Activated CD4-positive, alpha-beta T cell treated with anti-CD3 and anti-CD28 coated beads, Interleukin-2, amount 50 U/mL, for 48 hours (primary cell): ENCODE data around the gene SFTPA1.
"Not testable (repeated sequence)": the region's sequence is repeated elsewhere in the genome, so short reads cannot be mapped to it uniquely, and the experiment has no call there.

Experiments
- DNase-seq, 2 experiments: peaks; one replicate each; pipeline ENCODE4 v3.0.0-alpha.2; 2020

The SFTPA1 gene

DNA sequence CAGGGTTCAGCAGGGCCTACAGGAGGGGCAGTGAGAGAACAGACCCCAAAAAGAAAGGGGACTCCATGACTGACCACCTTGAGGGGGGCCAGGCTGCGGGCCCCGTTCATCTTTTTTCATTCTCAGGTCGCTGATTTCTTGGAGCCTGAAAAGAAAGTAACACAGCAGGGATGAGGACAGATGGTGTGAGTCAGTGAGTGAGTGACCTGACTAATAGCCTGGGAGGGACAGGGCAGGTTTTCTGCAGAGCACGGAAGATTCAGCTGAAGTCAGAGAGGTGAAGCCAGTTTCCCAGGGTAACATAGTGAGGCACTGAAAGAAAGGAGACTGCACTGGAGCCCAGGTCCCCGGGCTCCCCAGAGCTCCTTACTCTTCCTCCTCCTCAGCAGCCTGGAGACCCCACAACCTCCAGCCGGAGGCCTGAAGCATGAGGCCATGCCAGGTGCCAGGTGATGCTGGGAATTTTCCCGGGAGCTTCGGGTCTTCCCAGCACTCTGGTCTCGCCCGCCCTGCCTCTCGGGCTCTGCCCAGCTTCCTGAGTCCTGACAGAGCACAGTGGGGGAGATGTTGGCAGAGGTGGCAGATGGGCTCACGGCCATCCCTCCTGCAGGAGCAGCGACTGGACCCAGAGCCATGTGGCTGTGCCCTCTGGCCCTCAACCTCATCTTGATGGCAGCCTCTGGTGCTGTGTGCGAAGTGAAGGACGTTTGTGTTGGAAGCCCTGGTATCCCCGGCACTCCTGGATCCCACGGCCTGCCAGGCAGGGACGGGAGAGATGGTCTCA lies 646 bp downstream of the SFTPA1 start:
- DNase-seq = not testable (repeated sequence)

DNA sequence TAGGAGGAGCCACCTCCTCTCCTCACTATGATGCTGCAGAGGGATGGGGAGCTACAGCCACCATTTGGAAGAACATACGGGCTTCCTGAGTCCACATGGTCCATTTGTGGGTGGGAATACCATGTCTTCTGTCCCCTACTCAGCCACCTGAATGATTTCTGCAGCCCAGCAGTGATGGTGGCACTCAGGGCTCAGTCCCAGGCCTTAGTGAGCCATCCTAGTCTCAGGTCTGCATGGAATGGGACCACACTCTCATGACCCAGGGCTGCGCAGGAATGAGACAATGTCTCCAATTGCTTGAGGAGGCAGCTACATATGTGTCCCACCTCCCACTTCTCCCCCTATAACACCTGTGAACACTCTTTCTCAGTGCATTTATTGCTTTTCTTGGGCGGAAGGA lies 4.8 kb downstream of the SFTPA1 start:
- DNase-seq = no peak

DNA sequence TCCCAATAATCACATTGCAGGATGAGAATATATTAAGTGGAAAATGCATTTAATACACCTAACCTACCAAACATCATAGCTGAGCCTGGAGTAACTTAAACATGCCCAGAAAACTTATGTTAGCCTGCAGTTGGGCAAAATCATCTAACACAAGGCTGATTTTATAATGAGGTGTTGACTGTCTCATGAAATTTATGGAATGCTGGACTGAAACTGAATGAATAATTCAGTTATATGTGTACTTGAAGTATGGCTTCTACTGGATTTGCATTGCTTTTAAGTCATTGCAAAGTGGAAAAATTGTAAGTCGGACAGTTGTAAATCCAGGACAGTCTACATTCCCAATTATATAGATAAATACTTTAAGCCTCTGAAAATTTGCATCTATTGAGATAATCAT lies 5.4 kb downstream of the SFTPA1 start:
- no peak for DNase-seq

DNA sequence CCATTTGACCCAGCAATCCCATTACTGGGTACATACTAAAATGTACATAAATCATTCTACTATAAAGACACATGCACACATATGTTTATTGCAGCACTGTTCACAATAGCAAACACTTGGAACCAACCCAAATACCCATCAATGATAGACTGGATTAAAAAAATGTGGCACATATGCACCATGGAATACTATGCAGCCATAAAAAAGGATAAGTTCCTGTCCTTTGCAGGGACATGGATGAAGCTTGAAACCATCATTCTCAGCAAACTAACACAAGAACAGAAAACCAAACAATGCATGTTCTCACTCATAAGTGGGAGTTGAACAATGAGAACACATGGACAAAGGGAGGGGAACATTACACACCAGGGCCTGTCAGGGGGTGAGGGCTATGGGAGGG lies 12.9 kb downstream of the SFTPA1 start:
- not testable (repeated sequence) for DNase-seq

DNA sequence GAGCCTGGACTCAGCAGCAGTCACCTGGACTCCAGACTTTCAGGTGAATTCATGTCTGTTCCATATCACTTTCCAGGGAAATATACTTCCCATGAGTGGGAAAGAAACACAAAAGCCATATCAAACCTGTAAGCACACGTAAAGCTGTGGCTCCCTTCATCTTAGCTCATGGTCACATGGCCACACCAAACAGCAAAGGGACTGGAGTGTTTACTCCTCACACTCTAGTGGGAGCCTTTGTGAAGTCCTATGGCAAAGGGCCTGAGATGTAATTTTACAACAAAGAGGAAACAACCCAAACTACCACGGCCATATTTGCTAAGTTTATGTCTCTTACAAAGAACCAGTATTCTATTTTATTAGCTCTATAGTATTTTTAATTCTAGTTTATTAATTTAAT lies 16.3 kb downstream of the SFTPA1 start:
- DNase-seq = no peak

DNA sequence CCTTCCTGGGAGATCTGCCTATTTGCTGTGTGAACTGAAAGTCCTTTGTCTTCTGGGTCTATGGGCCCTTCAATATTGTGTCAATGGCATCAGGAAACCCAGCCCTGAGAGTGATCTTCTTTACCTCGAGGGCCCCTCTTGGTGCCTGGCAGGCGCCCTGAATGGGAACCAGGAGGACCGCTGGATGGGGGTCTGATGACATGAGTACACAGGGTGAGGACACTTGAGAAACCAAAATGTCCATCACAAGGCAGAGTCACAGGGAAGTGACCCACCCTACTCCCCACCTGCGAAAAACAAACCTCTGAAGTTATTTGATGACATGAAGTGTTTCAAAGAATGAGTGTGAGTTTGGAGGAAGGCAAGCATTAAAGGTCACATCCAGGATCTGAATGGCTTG lies 17.3 kb downstream of the SFTPA1 start:
- no peak for DNase-seq

DNA sequence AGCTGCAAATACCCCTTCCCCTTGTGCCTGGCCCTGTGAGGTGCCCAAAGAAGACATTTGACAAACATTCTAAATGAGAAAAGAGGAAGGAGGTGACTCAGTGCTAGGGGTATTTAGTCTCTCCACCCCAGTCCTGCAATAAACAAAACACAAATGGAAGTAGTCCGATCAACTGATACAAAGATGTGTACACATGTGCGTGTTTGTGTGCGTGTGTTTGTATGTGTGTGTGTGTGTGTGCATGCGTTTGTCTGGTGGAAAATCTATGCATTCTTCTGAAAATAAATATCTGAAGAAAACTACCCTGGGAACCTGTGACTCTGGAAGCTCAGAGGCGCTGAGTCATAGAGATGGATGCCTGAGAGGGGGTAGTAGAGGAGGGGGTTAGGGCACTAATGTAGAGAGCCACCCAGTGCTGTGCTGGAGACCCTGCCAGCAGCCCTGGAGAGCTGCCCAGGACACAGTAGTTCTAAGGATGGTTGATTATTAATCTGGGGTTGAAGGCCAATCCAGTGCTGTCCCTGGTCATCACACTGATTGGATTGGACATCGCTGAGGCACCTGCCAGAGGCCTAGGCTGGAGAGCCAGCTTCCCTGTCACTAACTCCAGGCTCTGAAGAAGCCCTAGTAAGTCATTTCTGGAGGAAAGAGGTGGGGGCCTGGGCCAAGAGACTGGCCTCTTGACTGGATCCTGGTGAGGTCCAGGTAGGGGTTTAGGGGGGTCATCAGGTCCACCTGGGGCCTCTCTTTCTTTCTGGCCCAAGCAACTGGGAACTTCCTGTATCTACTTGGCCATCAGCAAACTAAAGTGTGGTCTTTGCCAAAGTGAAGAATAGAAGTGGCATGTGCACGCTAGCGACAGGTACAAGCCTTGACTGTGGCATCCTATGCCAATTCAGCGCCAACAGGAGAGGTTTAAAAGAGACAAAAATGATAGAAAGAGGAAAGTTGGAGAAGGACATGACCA lies 18.5 kb downstream of the SFTPA1 start:
- DNase-seq = no peak

- no peak for DNase-seq
Measured at GRCh38 chr10:79629955-79630327, 19.2 kb downstream of the SFTPA1 start.

DNA sequence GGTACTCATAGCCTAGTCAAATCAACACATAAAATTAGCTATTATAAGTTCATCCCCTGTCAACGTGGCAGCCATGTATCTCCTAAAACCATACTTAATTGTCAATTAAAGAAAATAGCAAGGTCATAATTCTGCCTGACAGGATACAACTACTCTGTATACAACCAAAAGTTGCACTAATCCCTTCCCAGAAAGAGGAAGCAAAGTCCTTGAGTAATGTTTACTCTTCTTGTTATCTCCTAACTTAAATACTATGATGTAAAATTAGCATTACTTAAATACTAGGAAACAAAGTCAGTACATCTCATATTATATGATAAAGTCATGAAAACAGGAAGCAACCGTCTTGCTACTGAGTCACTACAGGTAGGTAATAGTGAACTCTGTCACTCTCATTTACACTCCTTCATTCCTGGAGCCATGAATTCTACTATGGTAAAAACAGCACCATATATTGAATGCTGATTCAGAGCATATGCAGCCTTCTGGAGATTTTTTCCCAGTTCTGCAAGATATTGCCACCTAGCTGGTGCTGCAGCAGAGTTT lies 26.0 kb downstream of the SFTPA1 start:
- not testable (repeated sequence) for DNase-seq

DNA sequence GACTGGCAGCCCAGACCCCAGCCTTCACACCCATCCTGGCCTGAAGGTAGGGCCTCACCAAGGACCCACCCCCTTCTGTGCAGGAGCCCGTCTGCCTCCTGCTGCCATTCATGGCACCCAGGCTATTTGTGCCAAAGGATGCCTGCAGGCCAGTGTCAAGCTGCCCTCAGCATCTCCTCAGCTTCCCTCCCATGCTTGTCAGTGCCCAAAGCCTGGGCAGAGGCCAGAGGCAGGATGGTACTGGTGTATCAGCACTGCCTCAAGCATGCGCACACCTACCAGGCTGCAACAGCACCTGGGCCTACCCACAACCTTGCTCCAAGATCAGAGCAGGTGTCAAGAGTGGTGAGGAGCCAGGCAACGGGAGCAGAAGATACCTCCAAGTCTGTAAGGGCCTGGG lies 27.6 kb downstream of the SFTPA1 start:
- no peak for DNase-seq

DNA sequence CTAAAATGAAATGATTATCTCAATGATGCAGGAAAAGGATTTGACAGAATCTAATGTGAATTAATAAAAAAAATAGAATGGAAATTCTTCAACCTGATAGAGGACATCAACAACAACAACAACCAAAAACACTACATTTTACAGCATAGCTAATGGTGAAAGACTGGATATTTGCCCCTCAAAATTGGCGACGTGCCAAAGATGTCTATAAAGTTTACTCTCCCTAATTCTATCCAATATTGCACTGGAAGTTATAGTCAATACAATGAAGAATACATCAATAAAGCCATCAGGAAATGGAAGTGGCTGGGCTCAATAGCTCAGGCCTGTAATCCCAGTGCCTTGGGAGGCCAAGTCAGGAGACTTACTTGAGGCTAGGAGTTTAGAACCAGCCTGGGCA lies 42.0 kb downstream of the SFTPA1 start:
- not testable (repeated sequence) for DNase-seq

DNA sequence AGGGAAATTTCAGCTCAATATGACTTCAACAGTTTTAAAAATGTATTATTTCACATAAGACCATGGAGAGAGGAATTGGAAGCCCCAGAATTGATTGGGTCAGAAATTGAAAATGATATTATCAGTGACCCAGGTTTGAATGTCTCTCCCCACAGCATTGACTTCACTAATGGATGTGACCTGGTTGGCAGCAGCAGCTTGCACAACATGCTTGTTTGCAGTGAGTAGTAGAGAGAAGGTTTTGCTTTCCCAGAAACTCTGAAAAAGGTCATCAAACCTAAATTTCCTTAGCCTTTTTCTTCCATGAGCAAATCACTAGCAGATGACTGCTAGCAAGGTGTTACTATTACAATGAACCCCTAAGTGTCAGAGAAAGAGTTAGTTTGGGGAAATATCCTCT lies 52.5 kb downstream of the SFTPA1 start:
- not testable (repeated sequence) for DNase-seq

- not testable (repeated sequence) for DNase-seq
Measured at GRCh38 chr10:79664686-79665085, 53.9 kb downstream of the SFTPA1 start.
